Activated CD4-positive, alpha-beta T cell treated with anti-CD3 and anti-CD28 coated beads for 36 hours (primary cell): ENCODE measurements around the gene C5. TPM values are rescaled to one million over a fixed set of nuclear protein-coding genes. Genes with fewer than 3 reads are reported as not detected.

ENCODE experiments used
- ATAC-seq: fragments of 200-7000 bp; cut with Tn5 transposase; one replicate; pipeline ENCODE4 v1.10.0; 2021; ENCODE audit warnings: mild to moderate bottlenecking, moderate library complexity
- CTCF ChIA-PET: fragments of 350-600 bp; sonication (Branson Sonifier 250); formaldehyde crosslinking; loops from one replicate; lab custom pipeline; 2021; ENCODE audit warnings: antibody characterized with exemption; lab: Charles Lee
- POLR2A ChIA-PET: fragments of 350-600 bp; sonication (Branson Sonifier 250); formaldehyde crosslinking; loops from one replicate; lab custom pipeline; 2021; ENCODE audit warnings: antibody characterized with exemption, inconsistent platforms; lab: Charles Lee
- DNase-seq: peaks from one replicate; pipeline ENCODE4 v3.0.0-alpha.2; 2020
- H3K27ac Mint-ChIP-seq: one replicate; pipeline ENCODE4 v1.8.0; 2021; ENCODE audit warnings: mixed read lengths
- H3K27me3 Mint-ChIP-seq: one replicate; pipeline ENCODE4 v1.8.0; 2021; ENCODE audit warnings: mixed read lengths
- H3K36me3 Mint-ChIP-seq: one replicate; pipeline ENCODE4 v1.8.0; 2021; ENCODE audit warnings: low read depth, mixed read lengths
- H3K4me1 Mint-ChIP-seq: one replicate; pipeline ENCODE4 v1.8.0; 2021; ENCODE audit warnings: mixed read lengths
- H3K4me3 Mint-ChIP-seq: one replicate; pipeline ENCODE4 v1.8.0; 2021; ENCODE audit warnings: mild to moderate bottlenecking, moderate library complexity, mixed read lengths
- H3K9me3 Mint-ChIP-seq: one replicate; pipeline ENCODE4 v1.8.0; 2021; ENCODE audit warnings: low read depth, mixed read lengths
- intact Hi-C, 2 experiments: fragments of 100-400 bp; cut with DNase I in 1 of 2; cut with micrococcal nuclease in 1 of 2; formaldehyde crosslinking; loops; one replicate each; pipeline versions ENCODE4 v1.14.2 to v1.15.1; 2022 to 2024; cut with DNase I, micrococcal nuclease
- total RNA-seq, 2 experiments: library from RNA; stranded (reverse); gene quantifications; one replicate each; pipeline ENCODE4 v1.2.3, GENCODE V29; 2021

The C5 gene
- total RNA-seq, 2 experiments from 2014 or later = 2.3 to 2.4 TPM

- CTCF ChIA-PET = interaction anchor here (1.0 to 4.7 kb wide), 3 partner anchors 43 to 180 kb away, joined by 3 to 29 read pairs (median 6); no protein-coding TSS in a partner anchor
- H3K36me3 Mint-ChIP-seq = peaks cover 2% of the 10 kb centered on the region
- POLR2A ChIA-PET = interaction anchor here (0.6 to 2.3 kb wide), 4 partner anchors 9 to 46 kb away, joined by 3 to 10 read pairs (median 5); no protein-coding TSS in a partner anchor
- H3K4me1 Mint-ChIP-seq = peaks cover 68% of the 10 kb centered on the region
- intact Hi-C loops = loop anchor here in 1 of 2 experiments (5.0 to 10.0 kb wide), 2 partner anchors 318 to 351 kb away; partner anchors contain the start of gene CDK5RAP2
- peaks cover 1% of the 10 kb centered on the region for H3K9me3 Mint-ChIP-seq
- peak overlapping the region; percentile 93 for H3K27ac Mint-ChIP-seq
- H3K4me3 Mint-ChIP-seq = peak overlapping the region; percentile 34
- no peaks in the 10 kb centered on the region for H3K27me3 Mint-ChIP-seq
- DNase-seq (peak; percentile 36), ATAC-seq (no peak)
Measured at GRCh38 chr9:120935383-120935857, 114.7 kb downstream of the C5 start.

DNA sequence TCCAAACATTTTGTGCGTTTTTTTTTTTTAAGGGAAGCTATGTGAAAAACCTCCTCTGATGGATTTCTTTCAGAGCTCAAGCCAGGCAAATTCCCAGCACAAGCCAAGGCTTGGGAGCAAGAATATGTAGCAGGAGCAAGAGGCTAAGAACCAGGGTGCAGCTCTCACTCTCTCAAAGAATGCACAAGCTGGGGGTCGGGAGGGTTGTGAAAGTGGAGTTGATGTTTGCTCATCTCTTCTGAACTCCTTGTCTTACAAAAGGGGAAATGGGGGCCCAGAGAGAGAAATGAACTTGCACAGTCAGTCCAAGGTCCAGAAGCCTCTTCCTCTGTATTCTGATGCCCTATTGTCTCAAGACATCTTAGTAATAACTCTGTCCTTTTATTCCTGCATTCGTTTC is 115.8 kb downstream of the C5 start:
- ATAC-seq (no peak), DNase-seq (no peak)
- intact Hi-C loops = loop anchor here in 1 of 2 experiments (10.0 kb wide), 1 partner anchor 349 kb away; the partner anchor contains the start of gene CDK5RAP2
- H3K36me3 Mint-ChIP-seq = peaks cover 3% of the 10 kb centered on the region
- peaks cover 1% of the 10 kb centered on the region for H3K9me3 Mint-ChIP-seq
- peak overlapping the region; percentile 97 for H3K27ac Mint-ChIP-seq
- H3K4me1 Mint-ChIP-seq = peaks cover 79% of the 10 kb centered on the region
- no peak overlapping the region for H3K4me3 Mint-ChIP-seq
- ChIA-PET POLR2A (interaction anchor here (0.6 to 2.3 kb wide), 4 partner anchors 8 to 162 kb away, joined by 3 to 10 read pairs (median 4); no protein-coding TSS in a partner anchor), CTCF (interaction anchor here (0.6 to 1.4 kb wide), 8 partner anchors 9 to 178 kb away, joined by 3 to 6 read pairs (median 4); no protein-coding TSS in a partner anchor)
- no peaks in the 10 kb centered on the region for H3K27me3 Mint-ChIP-seq

GRCh38 chr9:120933310-120934055 is 116.6 kb downstream of the C5 start:
- ChIA-PET POLR2A (interaction anchor here (0.8 to 1.7 kb wide), 3 partner anchors 9 to 87 kb away, joined by 3 to 4 read pairs (median 3); no protein-coding TSS in a partner anchor), CTCF (interaction anchor here (0.6 to 1.4 kb wide), 8 partner anchors 10 to 177 kb away, joined by 3 to 6 read pairs (median 4); no protein-coding TSS in a partner anchor)
- DNase-seq (no peak), ATAC-seq (no peak)
- Mint-ChIP-seq H3K36me3 (peaks cover 3% of the 10 kb centered on the region), H3K27me3 (no peaks in the 10 kb centered on the region), H3K4me1 (peaks cover 81% of the 10 kb centered on the region), H3K9me3 (peaks cover 1% of the 10 kb centered on the region), H3K27ac (peak overlapping the region; percentile 97), H3K4me3 (peak overlapping the region; percentile 22)
- intact Hi-C loops = loop anchor here in 1 of 2 experiments (10.0 kb wide), 1 partner anchor 349 kb away; the partner anchor contains the start of gene CDK5RAP2

DNA sequence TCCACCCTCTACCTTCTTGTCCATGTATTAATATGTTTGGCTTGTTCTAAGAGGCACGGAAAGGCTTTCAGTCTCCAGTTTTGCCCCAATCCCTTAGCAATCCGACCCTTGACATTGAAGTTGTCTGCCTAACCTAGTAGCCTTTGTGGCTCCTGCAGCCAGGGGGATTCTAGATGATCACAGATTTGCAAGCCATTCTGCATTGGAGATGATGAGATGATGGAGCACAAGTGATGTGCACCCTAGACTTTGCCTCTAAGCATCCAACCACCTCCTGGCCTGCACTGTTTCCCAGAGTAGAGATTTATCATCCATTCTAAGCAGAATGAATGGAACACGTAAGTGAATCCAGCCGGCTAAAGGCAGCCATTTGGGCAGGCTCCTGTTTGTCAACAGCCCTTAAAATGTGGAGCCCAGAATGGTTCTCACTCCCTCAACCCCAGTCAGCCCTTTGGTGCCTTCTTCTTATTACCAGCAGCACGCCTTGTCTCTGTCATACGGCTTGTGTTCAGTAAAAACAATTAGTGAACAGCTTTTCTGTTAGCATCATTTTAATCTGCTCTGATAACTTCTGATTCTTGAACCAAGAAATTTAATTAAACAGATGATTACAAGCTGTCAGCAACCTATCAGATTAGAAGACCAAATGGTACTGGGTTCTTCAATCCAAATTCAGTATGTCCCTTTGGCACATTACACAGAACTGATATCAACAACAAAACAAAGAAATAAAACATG is 117.8 kb downstream of the C5 start:
- ATAC-seq (no peak), DNase-seq (no peak)
- Mint-ChIP-seq H3K36me3 (peaks cover 6% of the 10 kb centered on the region), H3K9me3 (peaks cover 1% of the 10 kb centered on the region), H3K27ac (peak overlapping the region; percentile 97), H3K27me3 (no peaks in the 10 kb centered on the region), H3K4me3 (peak overlapping the region; percentile 67), H3K4me1 (peaks cover 88% of the 10 kb centered on the region)
- intact Hi-C loops = loop anchor here in 1 of 2 experiments (10.0 kb wide), 1 partner anchor 347 kb away; the partner anchor contains the start of gene CDK5RAP2
- ChIA-PET POLR2A (interaction anchor here (0.6 to 1.9 kb wide), 9 partner anchors 9 to 421 kb away, joined by 3 to 9 read pairs (median 4); partner anchors contain the start of gene PSMD5), CTCF (interaction anchor here (1.2 to 2.0 kb wide), 3 partner anchors 9 to 63 kb away, joined by 3 to 7 read pairs (median 5); no protein-coding TSS in a partner anchor)

DNA sequence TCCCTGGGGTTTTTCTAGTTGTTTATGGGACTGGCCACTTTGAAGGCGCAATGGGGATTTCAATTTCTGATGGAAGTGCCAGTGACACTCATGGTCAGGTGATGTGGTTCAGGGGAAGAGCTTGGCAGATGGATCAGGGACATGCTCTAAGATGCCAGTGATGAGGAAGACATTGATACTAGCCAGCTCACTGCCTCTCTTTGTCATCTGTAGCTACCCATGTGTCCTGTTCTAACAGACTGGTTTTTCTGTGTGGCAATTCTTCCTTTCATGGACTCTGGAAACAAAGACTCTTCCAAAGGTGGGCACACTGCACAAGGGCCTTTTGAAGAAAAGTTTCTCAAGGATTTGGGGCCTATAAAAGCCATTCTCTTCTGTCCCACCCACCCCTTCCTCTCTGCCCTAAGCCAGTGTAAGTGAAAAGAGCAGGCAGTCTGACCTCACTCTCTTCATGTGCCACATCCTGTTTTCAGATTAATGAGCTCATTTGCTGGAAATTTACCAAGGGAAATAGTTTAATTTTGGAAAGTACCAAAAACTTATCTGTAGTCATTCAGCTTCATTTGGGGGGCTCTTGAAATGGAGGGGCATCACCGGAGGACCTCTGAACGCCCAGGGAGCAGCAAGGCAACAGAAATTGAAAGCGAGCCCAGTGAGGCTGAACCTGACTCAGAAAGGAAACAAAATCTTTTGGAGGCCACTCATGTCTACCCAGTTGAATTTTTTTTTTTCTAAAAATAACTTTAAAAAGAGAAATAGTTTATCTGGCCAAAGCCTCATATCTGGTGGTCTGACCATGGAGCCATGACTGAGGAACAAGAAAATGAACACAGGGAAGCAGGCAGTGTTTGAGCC is 118.6 kb downstream of the C5 start:
- peak; percentile 58 for ATAC-seq
- Mint-ChIP-seq H3K4me1 (peaks cover 88% of the 10 kb centered on the region), H3K36me3 (peaks cover 6% of the 10 kb centered on the region), H3K27me3 (no peaks in the 10 kb centered on the region), H3K27ac (peak overlapping the region; percentile 97), H3K9me3 (peaks cover 1% of the 10 kb centered on the region), H3K4me3 (peak overlapping the region; percentile 67)
- intact Hi-C loops = loop anchor here (1.0 to 10.0 kb wide), 6 partner anchors 39 to 347 kb away; partner anchors contain the start of gene CDK5RAP2 (in 1 of the 2)
- ChIA-PET CTCF (interaction anchor here (0.7 to 2.0 kb wide), 4 partner anchors 10 to 62 kb away, joined by 4 to 7 read pairs (median 4); no protein-coding TSS in a partner anchor), POLR2A (interaction anchor here (0.6 to 1.9 kb wide), 14 partner anchors 9 to 422 kb away, joined by 3 to 9 read pairs (median 4); partner anchors contain the start of gene PSMD5)
- peak; percentile 76 for DNase-seq

GRCh38 chr9:120929229-120929791 is 120.8 kb downstream of the C5 start:
- ATAC-seq = no peak
- H3K4me1 Mint-ChIP-seq = peaks cover 75% of the 10 kb centered on the region
- H3K27ac Mint-ChIP-seq = peak overlapping the region; percentile 97
- POLR2A ChIA-PET = interaction anchor here (0.8 to 1.7 kb wide), 6 partner anchors 9 to 85 kb away, joined by 4 to 13 read pairs (median 5); no protein-coding TSS in a partner anchor
- peaks cover 26% of the 10 kb centered on the region for H3K36me3 Mint-ChIP-seq
- H3K9me3 Mint-ChIP-seq = peaks cover 1% of the 10 kb centered on the region
- H3K27me3 Mint-ChIP-seq = no peaks in the 10 kb centered on the region
- no peak for DNase-seq
- CTCF ChIA-PET = interaction anchor here (0.6 to 1.2 kb wide), 6 partner anchors 9 to 59 kb away, joined by 3 to 5 read pairs (median 4); no protein-coding TSS in a partner anchor
- H3K4me3 Mint-ChIP-seq = peak overlapping the region; percentile 79
- intact Hi-C loops = loop anchor here (2.0 to 5.0 kb wide), 3 partner anchors 143 to 217 kb away; partner anchors contain the start of genes MEGF9 (in 2 of the 2) and CNTRL (in 1 of the 2)

DNA sequence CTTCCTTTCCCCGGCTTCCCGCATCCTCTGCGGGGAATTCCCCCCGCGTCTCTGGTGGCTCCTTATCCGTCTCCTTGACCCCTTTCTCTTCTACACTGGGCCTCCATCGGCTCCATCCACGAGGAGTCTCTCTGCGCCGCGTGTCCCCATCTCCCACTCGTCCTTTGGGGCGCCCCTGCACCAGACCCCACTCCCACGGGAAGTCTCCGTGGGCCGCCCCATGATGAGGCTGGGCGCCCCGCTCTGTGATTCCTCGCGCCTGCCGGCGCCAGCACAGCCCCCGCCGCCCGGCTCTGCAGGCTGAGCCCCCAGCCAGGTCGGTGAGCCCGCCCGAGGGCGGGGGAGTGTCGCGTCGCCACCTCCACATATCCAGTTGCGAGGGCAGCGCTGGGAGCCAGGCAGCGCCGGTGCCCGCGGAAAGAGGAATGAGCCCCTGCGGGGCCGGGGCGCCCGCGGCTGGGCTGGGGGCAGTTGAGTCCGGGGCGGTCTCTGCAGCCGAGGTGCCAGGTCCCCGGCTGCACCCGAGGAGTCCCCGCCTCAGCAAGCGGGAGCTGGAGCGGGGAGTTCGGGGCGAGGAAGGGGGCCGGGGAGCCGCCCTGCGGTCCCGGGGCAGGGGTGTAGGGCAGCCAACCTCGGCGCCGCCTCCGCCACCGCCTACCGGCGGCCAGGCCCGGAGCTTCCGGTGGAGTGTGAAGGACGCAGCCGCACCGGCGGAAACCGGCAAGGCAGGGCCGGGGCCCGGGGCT is 121.4 kb downstream of the C5 start:
- peak overlapping the region; percentile 90 for H3K27ac Mint-ChIP-seq
- H3K4me1 Mint-ChIP-seq = peaks cover 75% of the 10 kb centered on the region
- ATAC-seq = peak; percentile 16

DNA sequence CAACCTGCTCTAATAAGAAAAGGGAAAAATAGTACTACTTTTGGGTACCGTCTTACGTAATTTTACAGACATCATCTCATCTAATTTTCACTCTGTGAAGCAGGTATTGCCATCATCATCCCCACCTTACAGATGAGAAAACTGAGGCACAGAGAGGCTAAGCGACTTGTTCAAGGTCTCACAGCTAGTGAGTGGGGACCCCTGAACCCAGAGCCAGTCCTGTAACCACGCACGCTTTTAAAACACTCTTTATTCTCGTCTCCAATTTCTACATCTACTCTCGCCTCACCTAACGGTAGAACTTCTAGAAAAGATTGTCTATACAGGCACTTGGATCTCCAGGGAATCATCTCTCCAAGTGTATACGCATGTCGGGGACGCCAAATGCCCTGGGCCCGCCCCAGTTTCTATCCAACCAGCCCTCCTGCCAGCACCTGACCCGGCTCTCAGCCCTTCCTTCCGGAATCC is 122.0 kb downstream of the C5 start:
- no peak for ATAC-seq
- DNase-seq = no peak
- intact Hi-C loops = loop anchor here (2.0 to 5.0 kb wide), 3 partner anchors 144 to 216 kb away; partner anchors contain the start of genes MEGF9 (in 2 of the 2) and CNTRL (in 1 of the 2)
- no peaks in the 10 kb centered on the region for H3K27me3 Mint-ChIP-seq
- peak overlapping the region; percentile 90 for H3K27ac Mint-ChIP-seq
- H3K9me3 Mint-ChIP-seq = peaks cover 1% of the 10 kb centered on the region
- peaks cover 72% of the 10 kb centered on the region for H3K4me1 Mint-ChIP-seq
- ChIA-PET POLR2A (interaction anchor here (0.8 to 4.4 kb wide), 4 partner anchors 12 to 83 kb away, joined by 4 to 40 read pairs (median 7); no protein-coding TSS in a partner anchor), CTCF (interaction anchor here (1.2 to 1.7 kb wide), 2 partner anchors 31 to 83 kb away, joined by 3 to 5 read pairs; no protein-coding TSS in a partner anchor)
- peak overlapping the region; percentile 90 for H3K4me3 Mint-ChIP-seq
- peaks cover 38% of the 10 kb centered on the region for H3K36me3 Mint-ChIP-seq

More for the DNA sequence above, 121.4 kb downstream of the C5 start:
- no peaks in the 10 kb centered on the region for H3K27me3 Mint-ChIP-seq
- ChIA-PET POLR2A (interaction anchor here (0.8 to 1.7 kb wide), 5 partner anchors 8 to 84 kb away, joined by 4 to 13 read pairs (median 5); no protein-coding TSS in a partner anchor), CTCF (interaction anchor here (0.7 to 1.2 kb wide), 4 partner anchors 8 to 58 kb away, joined by 3 to 4 read pairs (median 4); no protein-coding TSS in a partner anchor)
- peak; percentile 85 for DNase-seq
- peaks cover 1% of the 10 kb centered on the region for H3K9me3 Mint-ChIP-seq
- H3K36me3 Mint-ChIP-seq = peaks cover 32% of the 10 kb centered on the region
- peak overlapping the region; percentile 90 for H3K4me3 Mint-ChIP-seq
- intact Hi-C loops = loop anchor here (2.0 to 5.0 kb wide), 3 partner anchors 144 to 216 kb away; partner anchors contain the start of genes MEGF9 (in 2 of the 2) and CNTRL (in 1 of the 2)
